Lower leg skin (tissue), 4 donors: ENCODE data around the gene SAMSN1. TPM values are rescaled to one million over a fixed set of nuclear protein-coding genes. Genes with fewer than 3 reads are reported as not detected.

Experiments used
- DNase-seq, 2 donors: peaks; one replicate each; pipeline ENCODE4 v3.0.0-alpha.2; 2019; ENCODE audit warnings: low spot score in 2 of 2
- H3K4me3 ChIP-seq: fragments of 200-600 bp; sonication (generic); 2 replicates; pipeline ENCODE4 v1.5.1; 2017; ENCODE audit warnings: mild to moderate bottlenecking, low read depth; ENCODE audit not compliant: poor library complexity, severe bottlenecking
- POLR2A ChIP-seq, 2 donors: fragments of 450-650 bp; IDR thresholded peaks; one replicate each; pipeline ENCODE4 v1.6.1; 2016 to 2017; ENCODE audit warnings: antibody characterized with exemption in 2 of 2, mild to moderate bottlenecking in 1 of 2, moderate library complexity in 1 of 2
- WGBS, 2 donors: methylation state at CpG; one replicate each; pipeline ENCODE4 v1.1.5; 2018; 5-methylcytosine and 5-hydroxymethylcytosine counted together
- intact Hi-C: fragments of 100-400 bp; cut with DNase I; formaldehyde crosslinking; loops from one replicate; pipeline ENCODE4 v1.15.0; 2023; ENCODE audit warnings: low total_unique reads
- total RNA-seq, 4 donors: library from RNA; depleted of rRNA; stranded (reverse); fragments of >200 nt; gene quantifications; one replicate each; pipeline ENCODE4 v1.1.0, GENCODE V29; 2016
- TF ChIP-seq, protein P1 (sequence below), 3 donors: fragments of 450-650 bp; IDR thresholded peaks; one replicate each; pipeline ENCODE4 v1.5.1; 2016; ENCODE audit warnings: antibody characterized with exemption in 3 of 3, mild to moderate bottlenecking in 3 of 3, moderate library complexity in 2 of 3

SAMSN1 gene
- total RNA-seq, 4 donors from 2014 or later = 0.88 to 3.4 (median 2.0) TPM

DNA sequence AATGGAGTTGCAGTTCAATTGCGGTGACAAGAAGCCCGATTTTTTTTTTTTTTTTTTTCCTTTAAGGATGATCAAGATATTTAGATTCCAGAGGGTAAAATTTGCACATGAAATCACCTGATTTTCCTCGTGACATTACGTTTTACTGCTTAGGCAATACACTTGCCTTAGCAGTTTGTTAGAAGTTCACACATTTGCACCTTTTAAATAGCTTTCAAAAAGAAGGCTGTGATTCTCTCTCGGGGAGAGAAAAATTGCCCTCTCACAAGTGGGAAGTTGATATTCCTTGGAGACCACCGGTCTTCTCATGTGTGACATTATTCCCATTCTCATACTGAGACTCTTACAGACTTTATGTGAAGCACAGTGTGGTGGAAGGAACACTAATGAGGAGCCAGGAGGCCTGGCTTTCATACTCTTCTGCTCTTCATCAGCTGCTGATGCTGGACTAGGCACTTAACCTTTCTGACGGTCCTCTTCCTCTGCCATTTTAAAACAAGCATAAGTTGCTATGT is 93.3 kb downstream of the SAMSN1 start:
- no peak for TF ChIP-seq POLR2A (IDR thresholded peaks at IDR 0.05)
- TF ChIP-seq, protein P1, sequence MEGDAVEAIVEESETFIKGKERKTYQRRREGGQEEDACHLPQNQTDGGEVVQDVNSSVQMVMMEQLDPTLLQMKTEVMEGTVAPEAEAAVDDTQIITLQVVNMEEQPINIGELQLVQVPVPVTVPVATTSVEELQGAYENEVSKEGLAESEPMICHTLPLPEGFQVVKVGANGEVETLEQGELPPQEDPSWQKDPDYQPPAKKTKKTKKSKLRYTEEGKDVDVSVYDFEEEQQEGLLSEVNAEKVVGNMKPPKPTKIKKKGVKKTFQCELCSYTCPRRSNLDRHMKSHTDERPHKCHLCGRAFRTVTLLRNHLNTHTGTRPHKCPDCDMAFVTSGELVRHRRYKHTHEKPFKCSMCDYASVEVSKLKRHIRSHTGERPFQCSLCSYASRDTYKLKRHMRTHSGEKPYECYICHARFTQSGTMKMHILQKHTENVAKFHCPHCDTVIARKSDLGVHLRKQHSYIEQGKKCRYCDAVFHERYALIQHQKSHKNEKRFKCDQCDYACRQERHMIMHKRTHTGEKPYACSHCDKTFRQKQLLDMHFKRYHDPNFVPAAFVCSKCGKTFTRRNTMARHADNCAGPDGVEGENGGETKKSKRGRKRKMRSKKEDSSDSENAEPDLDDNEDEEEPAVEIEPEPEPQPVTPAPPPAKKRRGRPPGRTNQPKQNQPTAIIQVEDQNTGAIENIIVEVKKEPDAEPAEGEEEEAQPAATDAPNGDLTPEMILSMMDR (IDR thresholded peaks at IDR 0.05) = no peak
- 72% methylated on average over 7 of the region's 7 CpGs for WGBS, 2 donors

DNA sequence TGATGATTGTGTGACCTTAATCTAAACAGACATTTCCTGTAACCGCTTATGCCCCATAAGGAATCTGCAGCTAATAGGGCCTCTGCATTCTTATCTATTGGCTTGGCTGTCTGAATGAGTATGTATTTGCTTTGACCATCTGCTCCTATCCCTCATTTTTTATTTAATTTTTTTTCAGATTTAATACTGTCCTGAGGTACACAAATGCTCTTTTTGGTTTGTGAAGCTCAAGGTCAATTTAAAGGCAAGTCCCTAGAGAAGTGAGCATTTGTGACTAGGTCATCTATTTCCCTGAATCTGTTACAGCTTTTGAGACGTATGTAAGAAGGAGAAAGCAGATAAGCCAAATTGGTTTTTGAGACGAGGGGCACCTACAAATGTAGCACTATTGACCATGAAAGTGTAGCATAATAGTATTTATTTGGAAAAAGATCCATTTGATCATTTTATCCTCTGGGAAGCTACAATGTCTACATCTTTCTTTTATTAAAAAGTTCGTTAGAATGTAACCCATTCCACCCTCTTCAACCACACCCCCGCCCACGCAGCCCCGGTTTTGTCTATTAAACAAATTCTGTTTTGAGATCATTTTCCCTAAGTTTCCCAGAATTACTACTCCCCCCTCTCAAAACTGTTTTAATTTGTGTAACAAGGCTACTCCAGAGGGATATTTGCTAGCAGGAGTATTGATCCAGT is 93.9 kb downstream of the SAMSN1 start:
- intact Hi-C loops = no loop called here

More for the DNA sequence above, 93.3 kb downstream of the SAMSN1 start:
- intact Hi-C loops = no loop called here
- DNase-seq = no peak
- no peak overlapping the region for H3K4me3 ChIP-seq

DNA sequence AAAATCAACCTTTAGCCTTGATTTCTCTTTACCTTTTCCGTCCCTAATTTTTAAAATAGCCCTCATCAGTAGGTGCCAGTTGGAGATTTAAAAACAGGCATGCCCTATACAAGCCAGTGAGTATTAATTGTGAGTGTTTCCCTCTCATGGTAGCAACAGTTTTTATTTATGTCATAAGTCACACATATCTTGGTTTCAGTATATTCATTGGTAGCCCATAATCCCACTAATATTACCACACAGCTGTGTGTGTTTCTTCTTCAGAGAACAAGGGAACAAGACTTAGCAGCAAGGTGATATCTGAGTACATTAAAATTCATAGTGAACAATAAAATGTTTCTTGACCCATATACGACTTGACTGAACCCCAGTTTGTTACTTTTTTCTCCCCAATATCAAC is 94.6 kb downstream of the SAMSN1 start:
- TF ChIP-seq, protein P1 (IDR thresholded peaks at IDR 0.05) = no peak
- TF ChIP-seq POLR2A (IDR thresholded peaks at IDR 0.05) = no peak
- 83 to 87% methylated on average over 2 of the region's 2 CpGs for WGBS, 2 donors
- DNase-seq = no peak
- intact Hi-C loops = no loop called here
- H3K4me3 ChIP-seq = no peak overlapping the region

More for the DNA sequence above, 93.9 kb downstream of the SAMSN1 start:
- 70 to 72% methylated on average over 7 of the region's 7 CpGs for WGBS, 2 donors
- H3K4me3 ChIP-seq = no peak overlapping the region
- TF ChIP-seq POLR2A (IDR thresholded peaks at IDR 0.05) = no peak
- TF ChIP-seq, protein P1 (IDR thresholded peaks at IDR 0.05) = no peak
- DNase-seq = no peak

DNA sequence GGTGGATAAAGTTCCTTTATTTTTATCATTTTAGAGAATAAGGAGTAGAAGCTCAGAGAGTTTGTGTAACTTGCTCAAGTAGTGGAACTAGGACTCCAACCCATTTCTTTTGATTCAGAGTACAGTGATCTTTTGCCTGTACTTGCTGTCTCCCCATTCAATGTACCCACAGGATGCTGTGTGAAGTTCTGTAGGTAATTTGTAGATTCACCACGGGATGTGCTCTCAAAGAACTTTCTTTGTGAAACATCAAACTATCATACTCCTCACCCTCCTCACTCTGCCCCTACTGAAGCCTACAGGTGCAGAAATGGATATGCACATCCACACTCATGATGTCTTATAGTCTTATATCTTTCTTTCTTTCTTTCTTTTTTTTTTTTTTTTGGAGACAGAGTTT is 97.3 kb downstream of the SAMSN1 start:
- intact Hi-C loops = no loop called here
- WGBS, 2 donors = 78 to 88% methylated on average over 1 of the region's 1 CpG

DNA sequence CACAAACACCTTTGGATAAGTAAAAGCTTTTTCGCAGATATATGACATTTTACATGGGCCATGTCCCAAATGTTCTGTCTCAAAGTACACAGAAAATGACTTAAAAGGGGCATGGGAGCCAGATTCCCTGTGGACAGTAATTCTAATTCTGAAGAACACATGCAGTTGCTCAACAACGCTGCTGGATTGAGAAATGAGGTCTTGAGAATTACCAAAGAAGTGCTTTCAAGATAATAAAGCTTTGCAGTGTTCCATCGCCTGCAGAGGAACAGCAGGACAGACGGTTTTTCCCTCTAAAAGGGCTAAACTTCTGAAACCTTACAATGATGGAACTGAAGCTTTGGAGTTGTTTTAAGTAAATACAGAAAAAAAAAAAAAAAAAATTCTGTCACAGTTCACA is 107.9 kb downstream of the SAMSN1 start:
- H3K4me3 ChIP-seq = no peak overlapping the region
- 73 to 74% methylated on average over 4 of the region's 4 CpGs for whole genome bisulfite sequencing, 2 donors
- intact Hi-C loops = no loop called here
- no peak for TF ChIP-seq POLR2A (IDR thresholded peaks at IDR 0.05)
- TF ChIP-seq, protein P1 (IDR thresholded peaks at IDR 0.05) = no peak
- no peak for DNase-seq

More for the DNA sequence above, 97.3 kb downstream of the SAMSN1 start:
- no peak for DNase-seq
- TF ChIP-seq, protein P1 (IDR thresholded peaks at IDR 0.05) = no peak
- no peak for TF ChIP-seq POLR2A (IDR thresholded peaks at IDR 0.05)
- no peak overlapping the region for H3K4me3 ChIP-seq
